K562 (cell line): Measurements from ENCODE around the gene KXD1. TPM values are rescaled to one million over a fixed set of nuclear protein-coding genes. Genes with fewer than 3 reads are reported as not detected.
A peak's percentile ranks its signal among the peaks of the same experiment; 100 is the strongest.

Experiments used
- CBFA2T2 ChIP-seq: fragments of 450-650 bp; conservative IDR thresholded peaks from 2 replicates; pipeline ENCODE4 v1.6.1; 2017; ENCODE audit warnings: mild to moderate bottlenecking
- CHD4 ChIP-seq: fragments of 200-600 bp; sonication (generic); IDR thresholded peaks from 3 replicates; pipeline ENCODE4 v1.6.1; 2012; ENCODE audit warnings: low read depth, mild to moderate bottlenecking, mixed read lengths, low read length, inconsistent platforms; ENCODE audit not compliant: insufficient read depth, insufficient replicate concordance, poor library complexity, severe bottlenecking
- DACH1 ChIP-seq: fragments of 450-650 bp; IDR thresholded peaks from 2 replicates; pipeline ENCODE4 v1.6.1; 2018; ENCODE audit not compliant: partially characterized antibody
- EHMT2 ChIP-seq: fragments of 450-650 bp; IDR thresholded peaks from 2 replicates; pipeline ENCODE4 v1.6.1; 2018; ENCODE audit warnings: antibody characterized with exemption
- EP300 ChIP-seq: IDR thresholded peaks from 2 replicates; pipeline ENCODE4 v1.6.1; 2012; ENCODE audit warnings: low read length, improper control_type of control experiment
- FOSL1 ChIP-seq: fragments of 200-800 bp; sonication (Bioruptor generic); conservative IDR thresholded peaks from 2 replicates; pipeline ENCODE4 v1.6.1; 2016; ENCODE audit warnings: missing genetic modification characterization, missing compliant biosample characterization
- KDM2B ChIP-seq: fragments of 250-450 bp; sonication (Bioruptor Pico); IDR thresholded peaks from 2 replicates; pipeline ENCODE4 v1.8.0; 2021; ENCODE audit warnings: mild to moderate bottlenecking, moderate library complexity
- MTA1 ChIP-seq: fragments of 450-650 bp; IDR thresholded peaks from 2 replicates; pipeline ENCODE4 v1.6.1; 2017; ENCODE audit warnings: borderline replicate concordance
- MTA3 ChIP-seq: fragments of 450-650 bp; formaldehyde crosslinking; IDR thresholded peaks from 2 replicates; pipeline ENCODE4 v1.6.1; 2017; ENCODE audit warnings: mild to moderate bottlenecking, borderline replicate concordance
- MYC ChIP-seq, 2 experiments: fragments of 250-450 bp in 1 of 2; sonication (Bioruptor Pico) in 1 of 2; IDR thresholded peaks; 2 replicates each; pipeline versions ENCODE4 v1.5.1 to v1.6.1; 2012 to 2021; ENCODE audit warnings: low read depth in 2 of 2, borderline replicate concordance in 1 of 2, improper control_type of control experiment in 1 of 2, low read length in 1 of 2, mild to moderate bottlenecking in 1 of 2, moderate library complexity in 1 of 2
- NFIC ChIP-seq: fragments of 450-650 bp; IDR thresholded peaks from 2 replicates; pipeline ENCODE4 v1.6.1; 2017; ENCODE audit warnings: mild to moderate bottlenecking, inconsistent platforms
- NR2C1 ChIP-seq, 2 experiments: fragments of 450-650 bp; IDR thresholded peaks; 2 replicates each; pipeline ENCODE4 v1.6.1; 2017; ENCODE audit warnings: mild to moderate bottlenecking in 2 of 2, antibody characterized with exemption in 1 of 2, inconsistent platforms in 1 of 2, missing compliant biosample characterization in 1 of 2, missing genetic modification characterization in 1 of 2
- OTX1 ChIP-seq: fragments of 450-650 bp; formaldehyde crosslinking; IDR thresholded peaks from 2 replicates; pipeline ENCODE4 v1.4.0; 2022; ENCODE audit warnings: mild to moderate bottlenecking
- PHB ChIP-seq: fragments of 250-450 bp; sonication (Bioruptor Pico); IDR thresholded peaks from 2 replicates; pipeline ENCODE4 v1.5.0; 2021
- POLR2AphosphoS5 ChIP-seq: IDR thresholded peaks from 2 replicates; pipeline ENCODE4 v1.6.1; 2011; ENCODE audit warnings: mild to moderate bottlenecking, low read depth, low read length, moderate library complexity; ENCODE audit not compliant: control insufficient read depth, insufficient read depth
- POU5F1 ChIP-seq: fragments of 150-350 bp; IDR thresholded peaks from 2 replicates; pipeline ENCODE4 v1.6.1; 2014; ENCODE audit warnings: borderline replicate concordance, low read length, low read depth, mild to moderate bottlenecking; ENCODE audit not compliant: partially characterized antibody
- RB1 ChIP-seq: fragments of 450-650 bp; IDR thresholded peaks from 2 replicates; pipeline ENCODE4 v1.6.1; 2017; ENCODE audit warnings: low read depth, mild to moderate bottlenecking
- RBFOX2 ChIP-seq: fragments of 200-400 bp; formaldehyde crosslinking; IDR thresholded peaks from 2 replicates; pipeline ENCODE4 v1.6.1; 2017; ENCODE audit warnings: low read depth, mild to moderate bottlenecking, low read length, moderate library complexity
- SMARCC2 ChIP-seq: fragments of 450-650 bp; IDR thresholded peaks from 2 replicates; pipeline ENCODE4 v1.6.1; 2017; ENCODE audit warnings: antibody characterized with exemption, moderate library complexity, mild to moderate bottlenecking, low read depth
- SNAPC5 ChIP-seq: fragments of 250-450 bp; sonication (Bioruptor Pico); IDR thresholded peaks from 2 replicates; pipeline ENCODE4 v1.8.0; 2021; ENCODE audit warnings: moderate library complexity, mild to moderate bottlenecking, inconsistent platforms
- TARDBP ChIP-seq: fragments of 450-650 bp; IDR thresholded peaks from 2 replicates; pipeline ENCODE4 v1.6.1; 2016
- THAP12 ChIP-seq: fragments of 250-450 bp; sonication (Bioruptor Pico); IDR thresholded peaks from 2 replicates; pipeline ENCODE4 v1.9.0; 2021; ENCODE audit warnings: mild to moderate bottlenecking, inconsistent platforms
- ZKSCAN1 ChIP-seq: fragments of 150-350 bp; IDR thresholded peaks from 2 replicates; pipeline ENCODE4 v1.6.1; 2016; ENCODE audit warnings: low read depth, low read length
- ZNF24 ChIP-seq: fragments of 450-650 bp; IDR thresholded peaks from 2 replicates; pipeline ENCODE4 v1.6.1; 2016
- ZNF282 ChIP-seq: sonication (generic); formaldehyde crosslinking; IDR thresholded peaks from 2 replicates; pipeline ENCODE4 v1.8.1; 2023; ENCODE audit warnings: missing genetic modification reagents
- ZNF3 ChIP-seq: fragments of 250-450 bp; sonication (Bioruptor Pico); IDR thresholded peaks from 2 replicates; pipeline ENCODE4 v1.5.0; 2021; ENCODE audit warnings: mild to moderate bottlenecking, moderate library complexity
- ZNF324 ChIP-seq: fragments of 250-450 bp; sonication (Bioruptor Pico); IDR thresholded peaks from 2 replicates; pipeline ENCODE4 v1.4.0; 2020; ENCODE audit warnings: mild to moderate bottlenecking
- ZNF830 ChIP-seq: fragments of 250-450 bp; sonication (Bioruptor Pico); IDR thresholded peaks from 2 replicates; pipeline ENCODE4 v1.5.0; 2021; ENCODE audit warnings: mild to moderate bottlenecking
- polyA plus RNA-seq, 8 experiments: library from polyadenylated mRNA; depleted of rRNA in 4 of 8; stranded (reverse) in 5 of 8; unstranded in 3 of 8; fragments of >200 nt; fragmentation: Nextera tagmentation in 2 of 8; fragmentation: Illumina TruSeq in 1 of 8; extraction: Ambion mirVana in 2 of 8; extraction: Trizol in 1 of 8; gene quantifications; 2 replicates each; pipeline versions ENCODE4 v1.2.1 to v1.2.3, GENCODE V29; 2011 to 2014; ENCODE audit warnings: inconsistent platforms in 1 of 8, missing spikeins in 1 of 8
- total RNA-seq, 7 experiments: library from RNA; depleted of rRNA in 6 of 7; stranded (reverse); fragments of >200 nt in 6 of 7; fragmentation: Illumina TruSeq in 2 of 7; extraction: Trizol in 2 of 7; gene quantifications; 2 replicates each; pipeline versions ENCODE4 v1.2.1 to v1.2.3, GENCODE V29; 2011 to 2021; ENCODE audit warnings: low replicate concordance in 1 of 7

Gene KXD1
- total and polyA plus RNA-seq, 9 of the 15 experiments (the other 6 are each of a cell fraction or from before 2014, with no cell fraction given): 21.9 to 210 (median 118) TPM

- peak; percentile 65 for TF ChIP-seq NR2C1 (IDR thresholded peaks at IDR 0.05)
- peak; percentile 89 for TF ChIP-seq NR2C1 (tag; IDR thresholded peaks at IDR 0.05)
- peak; percentile 97 for TF ChIP-seq MTA1
- TF ChIP-seq TARDBP: peak; percentile 19; the same call in 1 of the 2 replicates
- no peak for TF ChIP-seq SNAPC5 (CRISPR knock-in tag)
- TF ChIP-seq RB1: peak; percentile 88
- TF ChIP-seq EHMT2: no peak
- TF ChIP-seq ZNF3: no peak
- peak; percentile 100 for TF ChIP-seq MYC (IDR thresholded peaks at IDR 0.05; ENCODE audit: low read depth, low read length)
- peak; percentile 89; the same call in 1 of the 2 replicates for TF ChIP-seq MYC (CRISPR knock-in tag; IDR thresholded peaks at IDR 0.05; ENCODE audit: borderline replicate concordance, low read depth)
- TF ChIP-seq CBFA2T2: peak; percentile 33; the same call in 1 of the 2 replicates
- peak; percentile 70 for TF ChIP-seq ZKSCAN1
- no peak for TF ChIP-seq ZNF830 (CRISPR knock-in tag)
- TF ChIP-seq THAP12 (CRISPR knock-in tag): peak; percentile 15; the same call in 1 of the 2 replicates
- peak; percentile 48; the same call in 1 of the 2 replicates for TF ChIP-seq EP300
- peak; percentile 80 for TF ChIP-seq POU5F1
- TF ChIP-seq SMARCC2: no peak
- peak; percentile 73; the same call in 1 of the 2 replicates for TF ChIP-seq PHB (CRISPR knock-in tag)
- no peak for TF ChIP-seq ZNF24
- TF ChIP-seq ZNF324 (CRISPR knock-in tag): no peak
- TF ChIP-seq NFIC: peak; percentile 18; the same call in 1 of the 2 replicates
- peak; percentile 69 for TF ChIP-seq FOSL1 (tag)
- TF ChIP-seq KDM2B (CRISPR knock-in tag): 0 out of 2 replicates have a peak, but pooled peaks have one; percentile 27
- peak; percentile 100 for TF ChIP-seq RBFOX2
- TF ChIP-seq MTA3: 0 out of 2 replicates have a peak, but pooled peaks have one; percentile 36
- no peak for TF ChIP-seq ZNF282
- TF ChIP-seq DACH1: no peak
- 0 out of 2 replicates have a peak, but pooled peaks have one; percentile 50 for TF ChIP-seq OTX1 (CRISPR knock-in tag)
- TF ChIP-seq POLR2AphosphoS5: peak; percentile 95
- no peak for TF ChIP-seq CHD4
Observed at GRCh38 chr19:18571564-18572344, 14.1 kb downstream of the KXD1 start, which contains the start of gene UBA52 (continued).
